ENCODE measurements around the gene FMNL2.

The FMNL2 gene

GRCh38 chr2:152539424-152539823, 204.4 kb downstream of the FMNL2 start:
- DNase-seq = no peak

GRCh38 chr2:152541712-152542111, 206.7 kb downstream of the FMNL2 start:
- no peak for DNase-seq

DNA sequence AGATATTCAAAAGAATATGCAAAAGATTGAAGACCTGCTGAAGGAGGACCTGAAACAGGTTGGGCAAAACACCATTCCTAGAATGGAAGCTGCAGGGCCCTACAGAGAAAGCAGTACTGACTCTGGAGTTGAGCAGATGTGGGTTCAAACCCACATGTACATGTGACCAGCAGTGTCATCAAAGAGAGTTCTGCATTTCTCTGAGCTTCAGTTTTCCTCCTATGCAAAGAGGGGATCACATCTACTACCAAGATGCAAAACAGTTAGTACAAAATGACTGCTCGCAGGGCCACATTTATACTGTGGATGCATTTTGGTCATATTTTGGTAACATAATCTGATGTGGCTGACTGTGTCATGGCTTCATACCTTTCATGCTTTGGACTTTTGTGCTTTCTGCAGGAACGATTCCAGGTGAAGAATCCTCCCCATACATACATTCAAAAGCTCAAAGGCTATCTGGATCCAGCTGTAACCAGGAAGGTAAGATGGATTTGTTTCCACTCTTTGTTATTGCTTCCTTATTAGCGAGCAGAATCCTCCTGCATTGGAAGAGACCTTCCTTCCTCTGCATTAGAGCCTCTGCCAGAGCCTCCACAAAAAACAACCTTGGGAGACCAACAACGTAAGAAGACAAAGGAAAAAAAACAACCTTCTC, 207.5 kb downstream of the FMNL2 start:
- DNase-seq = no peak

GRCh38 chr2:152542995-152543481, 208.1 kb downstream of the FMNL2 start:
- DNase-seq = no peak

DNA sequence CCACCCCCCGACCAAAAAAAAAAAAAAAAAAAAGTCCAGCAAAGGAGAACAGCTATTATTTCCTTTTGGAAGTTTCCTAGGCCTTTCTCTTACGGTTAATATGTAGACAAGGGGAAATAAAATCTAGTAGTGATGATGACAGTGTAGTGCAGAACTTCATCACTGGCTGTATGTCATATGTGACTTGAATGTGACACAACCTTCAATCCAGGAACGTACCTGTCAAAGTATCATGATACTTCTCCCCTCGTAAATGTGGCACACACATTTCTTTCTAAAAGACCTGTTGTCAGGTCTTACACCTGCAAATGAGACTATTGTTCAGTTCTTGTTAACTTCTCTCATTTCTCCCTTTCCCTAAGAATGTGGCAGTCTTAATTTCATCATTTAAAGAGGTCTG, 208.7 kb downstream of the FMNL2 start:
- DNase-seq = no peak

DNA sequence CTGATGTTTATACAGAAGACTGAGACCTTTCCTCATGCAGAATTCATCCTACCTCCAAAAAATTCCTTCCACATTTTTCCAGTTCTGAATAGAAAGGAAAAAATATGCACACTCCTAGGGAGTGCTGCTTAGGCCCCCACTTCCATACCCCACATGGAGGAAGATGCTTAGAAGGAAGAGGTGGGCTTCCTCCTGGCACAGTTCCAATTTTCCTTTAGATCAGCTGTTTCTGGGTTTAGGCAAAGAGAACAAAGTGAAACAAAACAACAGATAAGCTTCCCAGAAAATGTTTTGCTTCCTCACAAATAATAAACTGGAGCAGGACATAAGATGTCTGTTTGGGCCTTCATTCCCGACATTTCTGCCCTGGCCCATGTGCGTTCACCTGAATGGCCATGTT, 209.7 kb downstream of the FMNL2 start:
- DNase-seq = no peak

DNA sequence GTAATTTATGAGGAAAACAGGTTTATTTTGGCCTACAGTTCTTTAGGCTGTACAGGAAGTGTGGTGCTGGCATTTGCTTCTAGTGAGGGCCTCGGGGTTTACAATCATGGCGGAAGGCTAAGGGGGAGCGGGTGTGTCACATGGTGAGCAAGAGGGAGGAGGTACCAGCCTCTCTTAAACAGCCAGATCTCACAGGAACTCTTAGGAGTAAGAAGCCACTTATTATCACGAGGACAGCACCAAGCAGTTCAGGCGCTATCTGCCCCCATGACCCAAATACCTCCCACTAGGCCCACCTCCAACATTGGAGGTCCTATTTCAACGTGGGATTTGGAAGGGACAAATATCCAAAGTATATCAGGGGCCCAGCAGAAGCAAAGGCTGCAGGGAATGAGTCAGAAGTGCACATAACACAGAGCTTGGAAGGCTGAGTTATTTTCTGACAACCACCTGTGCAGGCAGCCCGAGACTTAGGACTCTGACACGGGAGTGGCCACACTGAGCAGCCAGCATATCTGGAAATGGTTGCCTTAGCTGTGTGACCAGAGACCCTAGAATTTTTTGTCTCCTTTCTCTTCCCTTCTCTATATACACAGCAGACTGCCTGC, 211.4 kb downstream of the FMNL2 start:
- DNase-seq = no peak

DNA sequence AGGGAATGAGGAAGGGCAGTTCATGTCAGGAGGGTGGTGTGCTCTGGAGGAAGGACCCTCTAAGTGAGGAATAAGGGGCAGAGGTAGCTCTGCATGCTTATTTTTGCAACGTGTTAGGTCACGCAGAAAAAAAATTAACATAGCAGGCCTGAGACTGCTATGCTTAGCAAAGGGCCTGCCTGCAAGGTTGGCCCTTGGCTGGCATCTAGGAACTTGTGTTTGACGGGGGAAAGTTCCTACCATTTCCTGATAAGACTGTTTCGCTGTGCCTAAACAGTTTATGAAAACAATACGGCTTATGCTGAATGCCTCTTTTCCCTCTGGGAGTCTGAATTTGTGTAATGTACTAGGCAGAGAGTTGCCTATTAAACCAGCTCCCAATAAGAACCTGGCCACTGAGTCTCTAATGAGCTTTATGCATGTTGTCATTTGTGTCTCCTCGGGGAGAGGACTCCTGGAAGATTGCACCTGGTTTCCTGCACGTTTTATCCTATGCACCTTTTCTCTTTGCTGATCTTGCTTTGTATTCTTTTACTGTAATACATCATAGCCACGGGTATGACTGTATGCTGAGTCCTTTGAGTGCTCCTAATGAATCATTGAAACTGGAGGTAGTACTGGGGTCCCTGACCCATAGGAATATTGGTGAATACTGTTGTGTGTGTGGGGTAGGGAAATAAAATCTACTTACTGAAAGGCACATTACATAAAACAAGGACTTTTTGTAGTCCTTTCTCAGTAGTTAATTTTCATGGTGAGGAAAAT, 213.3 kb downstream of the FMNL2 start:
- no peak for DNase-seq

DNA sequence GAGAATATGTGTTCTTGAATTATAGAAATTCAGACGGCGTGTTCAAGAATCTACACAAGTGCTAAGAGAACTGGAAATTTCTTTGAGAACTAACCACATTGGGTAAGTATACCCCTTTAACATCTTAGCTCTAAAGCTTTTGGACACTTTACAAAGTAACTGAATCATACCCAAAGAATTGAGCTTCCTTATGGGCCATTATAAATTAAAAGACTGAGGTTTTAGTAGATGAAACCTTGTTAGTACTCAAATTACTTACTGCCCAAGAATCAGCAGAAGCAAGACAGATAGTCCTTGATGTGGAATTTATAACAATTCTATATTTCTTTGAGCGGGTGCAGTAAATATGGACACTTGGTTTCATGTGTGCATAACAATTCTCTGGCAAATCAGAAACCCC, 214.0 kb downstream of the FMNL2 start:
- no peak for DNase-seq

DNA sequence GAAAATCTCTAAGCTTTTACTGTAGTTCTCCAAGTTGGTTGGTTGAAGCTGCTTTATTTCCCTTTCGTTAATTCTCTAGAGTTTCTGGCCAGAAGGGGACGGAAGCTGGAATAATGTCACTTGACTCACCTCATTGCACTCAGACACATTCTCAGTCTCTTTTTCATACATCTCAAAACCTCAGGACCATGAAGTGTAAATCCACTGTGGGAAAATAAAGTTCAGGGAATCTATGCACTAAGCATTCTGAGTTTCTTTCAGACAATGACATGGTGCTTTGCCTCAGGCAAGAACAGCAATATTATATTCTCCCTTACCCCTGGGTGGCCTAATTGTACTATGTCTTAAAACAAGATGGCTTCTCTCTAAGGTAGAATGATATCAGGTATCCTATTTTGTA, 214.4 kb downstream of the FMNL2 start:
- no peak for DNase-seq

- DNase-seq = no peak
These were observed 215.4 kb downstream of the FMNL2 start for GRCh38 chr2:152550386-152550785.

- no peak for DNase-seq
These were observed 217.9 kb downstream of the FMNL2 start for GRCh38 chr2:152552888-152553287.

GRCh38 chr2:152553518-152553917, 218.5 kb downstream of the FMNL2 start:
- no peak for DNase-seq

GRCh38 chr2:152555048-152555447, 220.1 kb downstream of the FMNL2 start:
- DNase-seq = no peak

DNA sequence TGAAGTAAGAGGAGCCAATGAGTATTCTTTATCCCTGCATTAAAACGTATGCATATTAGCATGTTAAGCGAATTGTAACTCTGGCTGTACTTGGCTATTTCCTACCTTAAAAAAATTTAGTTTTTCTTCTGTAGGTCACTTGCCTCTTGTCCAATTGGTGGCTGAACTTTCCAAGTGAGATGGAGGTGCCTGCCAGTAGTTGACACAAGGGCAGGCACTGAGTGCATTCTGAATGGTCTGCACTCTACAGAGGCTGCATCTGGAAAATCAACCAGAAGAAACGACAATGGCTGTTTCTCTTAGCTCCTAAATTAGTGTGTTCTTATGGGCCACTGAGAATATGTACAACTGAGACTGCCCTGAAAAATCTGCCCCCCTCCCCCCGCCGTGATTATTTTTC, 221.5 kb downstream of the FMNL2 start:
- DNase-seq = no peak

GRCh38 chr2:152557273-152557888, 222.4 kb downstream of the FMNL2 start:
- no peak for DNase-seq

- no peak for DNase-seq
These were observed 223.4 kb downstream of the FMNL2 start for GRCh38 chr2:152558158-152558984.

DNA sequence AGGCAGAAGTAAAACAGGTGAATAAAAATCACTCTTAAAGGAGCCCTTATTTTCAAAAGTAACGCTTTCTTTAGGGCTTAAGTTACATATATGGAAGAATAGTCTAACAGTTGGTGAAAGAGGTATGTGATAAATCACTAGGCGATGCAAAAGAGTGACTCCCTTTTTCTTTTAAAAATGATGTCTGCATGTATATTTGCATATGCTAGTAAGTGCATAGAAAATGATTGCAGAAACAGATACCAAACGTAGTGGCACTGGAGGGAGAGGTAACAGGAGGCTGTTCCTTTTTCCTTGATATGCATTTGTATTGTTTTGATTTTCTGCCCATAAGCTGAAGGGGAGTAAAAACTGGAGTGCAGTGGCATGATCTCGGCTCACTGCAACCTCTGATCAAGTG, 224.0 kb downstream of the FMNL2 start:
- DNase-seq = no peak

DNA sequence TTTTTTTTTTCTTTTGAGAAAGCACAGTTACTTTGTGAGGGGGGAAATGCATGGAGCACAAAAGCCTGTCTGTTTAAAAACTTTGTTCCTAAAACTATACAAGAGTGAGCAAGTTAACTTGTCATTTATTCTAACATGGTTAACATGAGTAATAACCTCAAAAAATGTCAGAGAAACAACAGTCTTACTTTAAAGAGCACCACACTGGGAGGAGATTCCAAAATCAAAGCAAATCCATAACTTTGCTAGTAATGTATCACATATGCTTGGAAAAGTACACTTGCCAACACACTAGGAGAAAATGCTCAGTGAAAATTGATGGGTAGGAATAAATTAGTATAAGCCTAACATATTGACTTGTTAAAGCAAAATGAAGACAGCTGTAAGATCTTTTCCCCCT, 225.2 kb downstream of the FMNL2 start:
- no peak for DNase-seq

- DNase-seq = no peak
These were observed 226.1 kb downstream of the FMNL2 start for GRCh38 chr2:152560873-152561595.

DNA sequence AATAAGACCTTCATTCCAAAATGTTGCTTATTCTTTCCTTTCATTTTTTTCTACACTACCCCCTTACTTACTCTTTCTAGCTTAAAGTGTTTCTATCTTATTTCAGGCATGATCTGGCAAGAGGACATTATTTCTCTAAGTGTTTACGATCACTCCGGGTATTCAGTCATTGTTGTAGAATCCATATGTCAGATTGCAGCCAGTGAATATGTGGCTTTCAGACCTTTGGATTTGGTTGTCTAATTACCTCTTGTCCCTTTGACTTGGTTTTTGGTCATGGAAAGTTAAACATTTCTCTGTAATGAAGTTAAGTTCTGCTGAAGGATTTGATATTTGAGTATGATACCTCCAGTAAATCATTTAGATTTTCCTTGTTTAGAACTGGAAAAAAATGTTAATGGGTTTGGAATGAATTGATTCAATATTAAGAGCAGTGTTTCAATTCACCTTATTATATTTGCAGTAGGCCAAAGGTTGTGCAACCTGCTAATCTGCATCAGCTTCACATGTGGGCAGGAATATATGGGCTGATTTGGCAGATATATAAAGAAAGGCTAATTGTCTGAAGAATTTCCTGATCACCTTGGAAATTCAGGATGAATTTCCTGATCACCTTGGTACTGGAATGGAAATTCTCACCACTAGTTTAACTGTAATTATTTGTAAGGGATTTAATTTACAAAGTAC, 227.4 kb downstream of the FMNL2 start:
- no peak for DNase-seq
